Progenitor cell of endocrine pancreas (in vitro differentiated cells): ENCODE data around the gene GTF3C1. TPM values are rescaled to one million over a fixed set of nuclear protein-coding genes. Genes with fewer than 3 reads are reported as not detected.

Source experiments
- DNase-seq: peaks from one replicate; pipeline ENCODE4 v3.0.0; 2021; ENCODE audit warnings: low spot score; ENCODE audit not compliant: unreplicated experiment
- H3K27ac Mint-ChIP-seq: 2 replicates; pipeline ENCODE4 v1.8.0; 2021; ENCODE audit warnings: mild to moderate bottlenecking, moderate library complexity, mixed read lengths
- H3K27me3 Mint-ChIP-seq: 2 replicates; pipeline ENCODE4 v1.8.0; 2021; ENCODE audit warnings: mixed read lengths
- H3K36me3 Mint-ChIP-seq: 2 replicates; pipeline ENCODE4 v1.8.0; 2022; ENCODE audit warnings: mixed read lengths; ENCODE audit not compliant: insufficient read depth
- H3K4me1 Mint-ChIP-seq: 2 replicates; pipeline ENCODE4 v1.8.0; 2021; ENCODE audit warnings: low read depth, mixed read lengths
- H3K4me3 Mint-ChIP-seq: 2 replicates; pipeline ENCODE4 v1.8.0; 2021; ENCODE audit warnings: low read depth, mild to moderate bottlenecking, moderate library complexity, mixed read lengths
- H3K9me3 Mint-ChIP-seq: 2 replicates; pipeline ENCODE4 v1.8.0; 2021; ENCODE audit warnings: low read depth, mixed read lengths
- CTCF ChIP-seq: fragments of 200-600 bp; sonication (generic); IDR thresholded peaks from one replicate; pipeline ENCODE4 v1.5.0; 2021; ENCODE audit warnings: antibody characterized with exemption, mild to moderate bottlenecking; ENCODE audit not compliant: unreplicated experiment
- total RNA-seq: library from RNA; stranded (reverse); gene quantifications from 2 replicates; pipeline ENCODE4 v1.2.1, GENCODE V29; 2021

GTF3C1 gene
- total RNA-seq, 1 donor from 2014 or later: 106 TPM

- H3K4me1 Mint-ChIP-seq: no peaks in the 10 kb centered on the region
- H3K36me3 Mint-ChIP-seq: peaks cover 30% of the 10 kb centered on the region
- no peak overlapping the region for H3K4me3 Mint-ChIP-seq
- no peak for TF ChIP-seq CTCF
- no peak overlapping the region for H3K27ac Mint-ChIP-seq
- no peaks in the 10 kb centered on the region for H3K27me3 Mint-ChIP-seq
- no peaks in the 10 kb centered on the region for H3K9me3 Mint-ChIP-seq
- DNase-seq: no peak
Measured at GRCh38 chr16:27474921-27475320, 74.8 kb downstream of the GTF3C1 start.

GRCh38 chr16:27474041-27474440 is 75.7 kb downstream of the GTF3C1 start:
- no peaks in the 10 kb centered on the region for H3K27me3 Mint-ChIP-seq
- no peak overlapping the region for H3K27ac Mint-ChIP-seq
- no peak overlapping the region for H3K4me3 Mint-ChIP-seq
- TF ChIP-seq CTCF: no peak
- no peak for DNase-seq
- H3K9me3 Mint-ChIP-seq: no peaks in the 10 kb centered on the region
- no peaks in the 10 kb centered on the region for H3K4me1 Mint-ChIP-seq
- H3K36me3 Mint-ChIP-seq: peaks cover 36% of the 10 kb centered on the region

GRCh38 chr16:27473101-27473900 is 76.4 kb downstream of the GTF3C1 start:
- H3K27me3 Mint-ChIP-seq: no peaks in the 10 kb centered on the region
- H3K27ac Mint-ChIP-seq: no peak overlapping the region
- no peak for TF ChIP-seq CTCF
- no peak overlapping the region for H3K4me3 Mint-ChIP-seq
- DNase-seq: no peak
- peaks cover 37% of the 10 kb centered on the region for H3K36me3 Mint-ChIP-seq
- H3K4me1 Mint-ChIP-seq: no peaks in the 10 kb centered on the region
- H3K9me3 Mint-ChIP-seq: no peaks in the 10 kb centered on the region

- DNase-seq: no peak
- Mint-ChIP-seq H3K9me3 (no peaks in the 10 kb centered on the region), H3K27ac (no peak overlapping the region), H3K27me3 (no peaks in the 10 kb centered on the region), H3K4me1 (no peaks in the 10 kb centered on the region), H3K4me3 (no peak overlapping the region), H3K36me3 (peaks cover 39% of the 10 kb centered on the region)
- no peak for TF ChIP-seq CTCF
Measured at GRCh38 chr16:27472091-27473020, 77.4 kb downstream of the GTF3C1 start.

GRCh38 chr16:27471661-27472060 is 78.1 kb downstream of the GTF3C1 start:
- Mint-ChIP-seq H3K36me3 (peaks cover 39% of the 10 kb centered on the region), H3K9me3 (no peaks in the 10 kb centered on the region), H3K4me1 (no peaks in the 10 kb centered on the region), H3K27me3 (no peaks in the 10 kb centered on the region), H3K4me3 (no peak overlapping the region), H3K27ac (no peak overlapping the region)
- no peak for TF ChIP-seq CTCF
- no peak for DNase-seq
